HCT116 (cell line): ENCODE data around the gene FNDC8. TPM values are rescaled to one million over a fixed set of nuclear protein-coding genes. Genes with fewer than 3 reads are reported as not detected.

Experiments
- ATAC-seq: fragments of 200-7000 bp; cut with Tn5 transposase; 2 replicates; pipeline ENCODE4 v1.9.1; 2020; ENCODE audit warnings: mild to moderate bottlenecking, moderate library complexity
- BruUV-seq: library from RNA; stranded (reverse); fragments of 400-500 nt; replicated peaks from 2 replicates; lab custom pipeline; 2021; lab: Mats Ljungman, UMichigan
- CTCF ChIA-PET: fragments of 300-600 bp; sonication (Branson Sonifier 250); formaldehyde crosslinking; loops from one replicate; lab custom pipeline; 2021; ENCODE audit warnings: antibody characterized with exemption; lab: Charles Lee
- POLR2A ChIA-PET: fragments of 300-600, 350-600 bp; sonication (Branson Sonifier 250); formaldehyde crosslinking; loops from one replicate; lab custom pipeline; 2021; ENCODE audit warnings: antibody characterized with exemption; lab: Charles Lee
- RAD21 ChIA-PET, 2 experiments: fragments of 300-600 bp; sonication (Branson Sonifier 250); formaldehyde crosslinking; loops; one replicate each; lab custom pipeline; 2023; ENCODE audit warnings: low total read pairs in 2 of 2; ENCODE audit not compliant: uncharacterized antibody in 2 of 2, unreplicated experiment in 2 of 2, low non-redundant PET in 1 of 2; lab: Charles Lee
- DNase-seq: peaks from one replicate; pipeline ENCODE4 v3.0.0-alpha.2; 2010; ENCODE audit warnings: low read depth, low spot score
- H2AFZ ChIP-seq: fragments of 200-600 bp; shearing (Covaris generic), sonication (generic); 2 replicates; pipeline ENCODE4 v1.6.1; 2017; ENCODE audit warnings: low read depth, mixed run types, mixed read lengths, antibody characterized with exemption, low read length; ENCODE audit not compliant: poor library complexity, severe bottlenecking
- H3K27ac ChIP-seq: 2 replicates; pipeline ENCODE4 v1.5.1; 2012; ENCODE audit warnings: low read depth, low read length
- H3K27me3 ChIP-seq: fragments of 200-600 bp; sonication (generic); 2 replicates; pipeline ENCODE4 v1.6.1; 2016; ENCODE audit warnings: mixed run types, low read length, mixed read lengths; ENCODE audit not compliant: insufficient read depth
- H3K36me3 ChIP-seq, 2 experiments: fragments of 200-500 bp in 1 of 2; fragments of 200-600 bp in 1 of 2; sonication (Bioruptor generic) in 1 of 2; sonication (generic) in 1 of 2; 2 replicates each; pipeline versions ENCODE4 v1.5.1 to v1.6.1; 2014 to 2016; ENCODE audit warnings: low read length in 2 of 2, inconsistent platforms in 1 of 2, mixed read lengths in 1 of 2, mixed run types in 1 of 2; ENCODE audit not compliant: insufficient read depth in 2 of 2, control insufficient read depth in 1 of 2
- H3K4me1 ChIP-seq, 2 experiments: fragments of 200-600 bp in 1 of 2; sonication (generic) in 1 of 2; 2 replicates each; pipeline versions ENCODE4 v1.5.1 to v1.6.1; 2012 to 2017; ENCODE audit warnings: low read length in 2 of 2, inconsistent platforms in 1 of 2, mild to moderate bottlenecking in 1 of 2, mixed read lengths in 1 of 2, mixed run types in 1 of 2, moderate library complexity in 1 of 2; ENCODE audit not compliant: insufficient read depth in 2 of 2, control insufficient read depth in 1 of 2
- H3K4me2 ChIP-seq: fragments of 200-600 bp; sonication (generic); 2 replicates; pipeline ENCODE4 v1.6.1; 2017; ENCODE audit warnings: mixed run types, low read length, mixed read lengths
- H3K4me3 ChIP-seq, 2 experiments: fragments of 200-600 bp in 1 of 2; sonication (generic) in 1 of 2; replicated peaks in 1 of 2; 2 replicates each; pipeline ENCODE4 v1.5.1; 2011 to 2016; ENCODE audit warnings: low read length in 2 of 2, control low read depth in 1 of 2, low read depth in 1 of 2, mild to moderate bottlenecking in 1 of 2, mixed read lengths in 1 of 2, mixed run types in 1 of 2
- H3K79me2 ChIP-seq: fragments of 200-600 bp; sonication (generic); 2 replicates; pipeline ENCODE4 v1.6.1; 2017; ENCODE audit warnings: mild to moderate bottlenecking, mixed run types, low read length, moderate library complexity, mixed read lengths; ENCODE audit not compliant: insufficient read depth
- H3K9ac ChIP-seq: fragments of 200-600 bp; sonication (generic); 2 replicates; pipeline ENCODE4 v1.6.1; 2016; ENCODE audit warnings: low read length, mixed read lengths
- H3K9me2 ChIP-seq: fragments of 200-600 bp; sonication (generic), shearing (Covaris generic); 2 replicates; pipeline ENCODE4 v1.6.1; 2017; ENCODE audit warnings: mixed run types, mild to moderate bottlenecking, moderate library complexity; ENCODE audit not compliant: insufficient read depth
- H3K9me3 ChIP-seq, 2 experiments: fragments of 200-500 bp in 1 of 2; fragments of 200-600 bp in 1 of 2; sonication (Bioruptor generic) in 1 of 2; sonication (generic) in 1 of 2; 2 replicates each; pipeline ENCODE4 v1.6.1; 2014 to 2017; ENCODE audit warnings: low read length in 2 of 2, mixed read lengths in 2 of 2, inconsistent platforms in 1 of 2, low read depth in 1 of 2, mild to moderate bottlenecking in 1 of 2, mixed run types in 1 of 2, moderate library complexity in 1 of 2; ENCODE audit not compliant: control insufficient read depth in 1 of 2, insufficient read depth in 1 of 2
- H4K20me1 ChIP-seq: fragments of 200-600 bp; sonication (generic), shearing (Covaris generic); 2 replicates; pipeline ENCODE4 v1.6.1; 2017; ENCODE audit warnings: mixed run types, mild to moderate bottlenecking, moderate library complexity; ENCODE audit not compliant: insufficient read depth
- CBX3 ChIP-seq: IDR thresholded peaks from 2 replicates; pipeline ENCODE4 v1.6.1; 2012; ENCODE audit warnings: low read depth
- POLR2A ChIP-seq: IDR thresholded peaks from 2 replicates; pipeline ENCODE4 v1.7.0; 2011; ENCODE audit warnings: borderline replicate concordance; ENCODE audit not compliant: insufficient read depth, insufficient read length; ENCODE audit errors: extremely low read depth
- SIN3A ChIP-seq: IDR thresholded peaks from 2 replicates; pipeline ENCODE4 v1.6.1; 2012; ENCODE audit warnings: low read depth
- SRF ChIP-seq: IDR thresholded peaks from 2 replicates; pipeline ENCODE4 v1.6.1; 2012; ENCODE audit warnings: low read depth
- ZFX ChIP-seq: fragments of 450-650 bp; IDR thresholded peaks from 2 replicates; pipeline ENCODE4 v1.6.1; 2017
- ZNF274 ChIP-seq: fragments of 200-500 bp; sonication (Bioruptor generic); IDR thresholded peaks from 2 replicates; pipeline ENCODE4 v1.6.1; 2014; ENCODE audit warnings: mild to moderate bottlenecking, low read depth, low read length, inconsistent platforms
- intact Hi-C: fragments of 100-400 bp; cut with micrococcal nuclease; formaldehyde crosslinking; loops from 2 replicates; pipeline ENCODE4 v1.10.0; 2022
- total RNA-seq: library from RNA; stranded (reverse); gene quantifications from one replicate; pipeline ENCODE4 v1.2.1, GENCODE V29; 2021; ENCODE audit not compliant: unreplicated experiment
- TF ChIP-seq, protein P1 (sequence below): IDR thresholded peaks from 2 replicates; pipeline ENCODE4 v1.6.1; 2012
- TF ChIP-seq, protein P2 (sequence below): IDR thresholded peaks from 2 replicates; pipeline ENCODE4 v1.6.1; 2011; ENCODE audit warnings: mild to moderate bottlenecking, low read length, moderate library complexity; ENCODE audit not compliant: insufficient replicate concordance; ENCODE audit errors: extremely low read depth
- TF ChIP-seq, protein P3 (sequence below), 3 experiments: fragments of 200-600 bp in 1 of 3; sonication (generic) in 1 of 3; IDR thresholded peaks in 2 of 3; conservative IDR thresholded peaks in 1 of 3; 2 replicates each; pipeline ENCODE4 v1.5.1; 2012 to 2017; ENCODE audit warnings: low read depth in 2 of 3, low read length in 2 of 3, antibody characterized with exemption in 1 of 3, borderline replicate concordance in 1 of 3, control low read depth in 1 of 3, mild to moderate bottlenecking in 1 of 3, mixed read lengths in 1 of 3, mixed run types in 1 of 3, moderate library complexity in 1 of 3; ENCODE audit not compliant: insufficient read depth in 1 of 3

Gene FNDC8
- total RNA-seq, 1 experiment from 2014 or later: not detected

GRCh38 chr17:35160354-35161201, 39.2 kb downstream of the FNDC8 start:
- intact Hi-C loops: no loop called here
- H3K36me3 ChIP-seq: no peaks in the 10 kb centered on the region
- ChIA-PET CTCF (no interaction called here), POLR2A (no interaction called here), RAD21 (no interaction called here)
- H3K4me3 ChIP-seq: no peak overlapping the region
- no peak overlapping the region for H2AFZ ChIP-seq
- DNase-seq: no peak
- BruUV-seq: no TSS peak
- no peaks in the 10 kb centered on the region; the same call in 1 of the 2 replicates for H3K9me2 ChIP-seq
- TF ChIP-seq ZNF274: no peak
- TF ChIP-seq, protein P1, sequence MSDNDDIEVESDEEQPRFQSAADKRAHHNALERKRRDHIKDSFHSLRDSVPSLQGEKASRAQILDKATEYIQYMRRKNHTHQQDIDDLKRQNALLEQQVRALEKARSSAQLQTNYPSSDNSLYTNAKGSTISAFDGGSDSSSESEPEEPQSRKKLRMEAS: no peak
- TF ChIP-seq CBX3: no peak
- no peak for TF ChIP-seq SRF
- TF ChIP-seq, protein P2, sequence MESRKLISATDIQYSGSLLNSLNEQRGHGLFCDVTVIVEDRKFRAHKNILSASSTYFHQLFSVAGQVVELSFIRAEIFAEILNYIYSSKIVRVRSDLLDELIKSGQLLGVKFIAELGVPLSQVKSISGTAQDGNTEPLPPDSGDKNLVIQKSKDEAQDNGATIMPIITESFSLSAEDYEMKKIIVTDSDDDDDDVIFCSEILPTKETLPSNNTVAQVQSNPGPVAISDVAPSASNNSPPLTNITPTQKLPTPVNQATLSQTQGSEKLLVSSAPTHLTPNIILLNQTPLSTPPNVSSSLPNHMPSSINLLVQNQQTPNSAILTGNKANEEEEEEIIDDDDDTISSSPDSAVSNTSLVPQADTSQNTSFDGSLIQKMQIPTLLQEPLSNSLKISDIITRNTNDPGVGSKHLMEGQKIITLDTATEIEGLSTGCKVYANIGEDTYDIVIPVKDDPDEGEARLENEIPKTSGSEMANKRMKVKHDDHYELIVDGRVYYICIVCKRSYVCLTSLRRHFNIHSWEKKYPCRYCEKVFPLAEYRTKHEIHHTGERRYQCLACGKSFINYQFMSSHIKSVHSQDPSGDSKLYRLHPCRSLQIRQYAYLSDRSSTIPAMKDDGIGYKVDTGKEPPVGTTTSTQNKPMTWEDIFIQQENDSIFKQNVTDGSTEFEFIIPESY: no peak
- TF ChIP-seq SIN3A: no peak
- no peak for TF ChIP-seq POLR2A
- TF ChIP-seq, protein P3, sequence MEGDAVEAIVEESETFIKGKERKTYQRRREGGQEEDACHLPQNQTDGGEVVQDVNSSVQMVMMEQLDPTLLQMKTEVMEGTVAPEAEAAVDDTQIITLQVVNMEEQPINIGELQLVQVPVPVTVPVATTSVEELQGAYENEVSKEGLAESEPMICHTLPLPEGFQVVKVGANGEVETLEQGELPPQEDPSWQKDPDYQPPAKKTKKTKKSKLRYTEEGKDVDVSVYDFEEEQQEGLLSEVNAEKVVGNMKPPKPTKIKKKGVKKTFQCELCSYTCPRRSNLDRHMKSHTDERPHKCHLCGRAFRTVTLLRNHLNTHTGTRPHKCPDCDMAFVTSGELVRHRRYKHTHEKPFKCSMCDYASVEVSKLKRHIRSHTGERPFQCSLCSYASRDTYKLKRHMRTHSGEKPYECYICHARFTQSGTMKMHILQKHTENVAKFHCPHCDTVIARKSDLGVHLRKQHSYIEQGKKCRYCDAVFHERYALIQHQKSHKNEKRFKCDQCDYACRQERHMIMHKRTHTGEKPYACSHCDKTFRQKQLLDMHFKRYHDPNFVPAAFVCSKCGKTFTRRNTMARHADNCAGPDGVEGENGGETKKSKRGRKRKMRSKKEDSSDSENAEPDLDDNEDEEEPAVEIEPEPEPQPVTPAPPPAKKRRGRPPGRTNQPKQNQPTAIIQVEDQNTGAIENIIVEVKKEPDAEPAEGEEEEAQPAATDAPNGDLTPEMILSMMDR (IDR thresholded peaks at IDR 0.05 in 2 of 3, conservative IDR thresholded peaks at IDR 0.05 in 1 of 3; ENCODE audit: borderline replicate concordance in 1 of 3, insufficient read depth in 1 of 3, low read depth in 2 of 3, low read length in 2 of 3): no peak
- no peak for TF ChIP-seq ZFX
- H3K27me3 ChIP-seq: 0 out of 2 replicates have a peak, but pooled peaks cover 7% of the 10 kb centered on the region
- no peak for ATAC-seq
- no peaks in the 10 kb centered on the region for H4K20me1 ChIP-seq
- no peaks in the 10 kb centered on the region for H3K79me2 ChIP-seq
- no peak overlapping the region for H3K27ac ChIP-seq
- H3K4me1 ChIP-seq: no peaks in the 10 kb centered on the region
- H3K9ac ChIP-seq: no peak overlapping the region
- H3K4me2 ChIP-seq: no peak overlapping the region
- no peaks in the 10 kb centered on the region for H3K9me3 ChIP-seq
